NCI-H146 treated with DMSO at 0.1 percent for 48 hours (cell line): ENCODE results near the gene SOWAHB.
A peak's percentile ranks its signal among the peaks of the same experiment; 100 is the strongest.
"Not testable (repeated sequence)": the region's sequence is repeated elsewhere in the genome, so short reads cannot be mapped to it uniquely, and the experiment has no call there.

ENCODE experiments used
- DNase-seq: peaks from one replicate; lab custom pipeline; 2025; ENCODE audit not compliant: unreplicated experiment; lab: John Stamatoyannopoulos, UW

SOWAHB gene

DNA sequence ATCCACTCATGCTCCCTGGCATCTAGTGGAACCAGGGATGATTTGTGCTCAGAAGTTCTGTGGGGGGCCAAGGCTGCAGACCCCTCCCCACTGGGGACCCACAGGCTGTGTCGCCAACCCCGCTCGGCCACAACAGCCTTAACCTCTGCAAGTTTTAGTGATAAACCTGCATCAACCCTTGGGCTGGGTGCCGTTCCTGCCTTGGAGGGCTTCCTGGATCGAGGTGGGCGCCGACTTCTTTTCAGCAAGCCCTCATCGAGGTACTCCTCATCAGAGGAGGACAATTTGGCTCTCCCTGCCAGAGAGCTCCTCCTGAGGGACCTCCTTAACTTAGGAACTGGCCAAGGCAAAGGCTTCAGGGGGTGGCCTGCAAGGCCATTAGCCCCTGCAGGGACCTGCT, 1.9 kb downstream of the SOWAHB start:
- DNase-seq, result no peak

DNA sequence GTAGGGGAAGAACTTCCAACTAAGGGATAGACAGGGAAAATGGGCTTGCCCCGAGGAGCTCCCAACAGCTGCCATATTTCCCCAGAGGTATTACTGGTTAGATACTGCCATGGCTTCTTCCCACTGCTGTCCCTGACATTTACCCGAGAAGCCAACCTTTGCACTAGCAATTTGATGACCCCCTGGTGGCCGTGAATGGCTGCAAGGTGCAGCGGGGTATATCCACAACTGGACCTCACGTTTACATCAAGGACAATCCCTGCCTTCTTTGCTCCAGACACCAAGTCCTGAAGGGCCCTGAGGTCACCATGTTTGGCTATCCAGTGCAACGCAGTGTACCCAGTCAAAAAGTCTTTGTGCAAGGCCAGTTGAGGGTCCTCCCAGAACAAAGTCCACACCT, 2.3 kb downstream of the SOWAHB start:
- no peak for DNase-seq

DNA sequence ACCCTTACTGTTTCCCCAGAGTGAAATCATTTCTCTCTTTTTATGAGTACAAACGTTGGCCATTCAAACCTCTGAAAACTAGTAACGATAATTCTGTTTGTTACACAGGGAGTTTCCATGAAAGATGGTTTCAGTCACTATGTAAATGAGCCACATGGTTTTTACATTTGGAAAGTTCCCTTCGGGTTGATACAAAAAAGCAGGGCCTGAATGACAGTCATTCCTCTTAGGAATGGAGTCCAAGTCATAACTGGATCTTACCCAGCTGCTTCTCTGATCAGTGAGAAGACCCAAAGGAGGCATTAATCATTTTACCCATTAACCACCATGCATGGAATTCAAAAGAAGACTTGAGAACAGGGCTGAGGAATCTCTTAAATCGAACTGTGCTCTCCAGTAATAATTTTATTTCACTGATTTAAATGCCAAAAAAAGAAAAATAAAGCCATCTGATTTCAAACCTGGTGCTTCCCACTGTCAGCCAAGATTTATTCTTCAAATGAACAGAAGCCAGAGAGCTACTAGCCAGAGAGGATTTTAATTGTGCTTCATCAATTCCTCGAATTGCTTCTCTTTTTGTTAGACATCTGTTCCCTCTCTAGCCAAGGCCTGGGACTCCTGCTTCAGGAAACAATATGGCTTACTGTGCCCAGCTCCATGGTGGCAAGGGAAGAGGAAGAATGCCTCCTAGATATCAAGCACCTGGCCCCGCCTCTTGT, 3.2 kb downstream of the SOWAHB start:
- no peak for DNase-seq

DNA sequence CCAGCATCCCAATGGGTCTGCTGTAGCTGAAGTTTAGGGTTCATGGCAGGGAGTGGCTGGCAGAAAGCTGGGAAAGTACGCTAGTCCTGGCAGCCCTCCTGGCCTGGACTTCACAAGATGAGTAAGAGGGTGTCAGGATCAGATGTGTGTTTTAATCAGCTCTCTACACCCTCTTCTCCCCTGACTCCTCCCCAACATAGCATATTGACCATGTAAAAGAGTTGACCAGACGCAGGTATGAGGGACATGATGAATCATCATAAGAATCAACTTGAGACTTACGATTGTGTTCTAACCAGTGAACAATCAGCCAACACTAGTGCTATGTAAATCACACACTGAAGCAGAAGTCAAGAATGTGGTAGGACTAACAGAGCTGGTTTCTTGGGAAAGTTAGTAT, 5.3 kb downstream of the SOWAHB start:
- no peak for DNase-seq

DNA sequence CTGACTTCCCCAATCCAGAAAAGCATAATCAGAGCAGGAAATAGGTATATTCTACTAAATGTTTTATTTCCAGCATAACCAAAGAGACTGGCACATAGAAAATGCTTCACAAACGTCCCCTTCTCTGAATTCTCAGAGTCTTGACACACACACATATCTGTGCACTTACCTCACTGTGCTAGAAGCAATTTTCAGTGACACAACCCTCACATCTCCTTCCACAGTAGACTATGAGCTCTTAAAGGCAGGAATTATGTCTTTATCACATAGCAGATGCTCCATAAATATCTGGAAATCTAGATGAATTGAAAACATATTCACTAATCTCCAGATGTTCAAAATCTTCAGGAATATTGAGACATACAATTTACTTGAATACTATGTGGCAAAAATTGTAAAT, 5.9 kb downstream of the SOWAHB start:
- no peak for DNase-seq

DNA sequence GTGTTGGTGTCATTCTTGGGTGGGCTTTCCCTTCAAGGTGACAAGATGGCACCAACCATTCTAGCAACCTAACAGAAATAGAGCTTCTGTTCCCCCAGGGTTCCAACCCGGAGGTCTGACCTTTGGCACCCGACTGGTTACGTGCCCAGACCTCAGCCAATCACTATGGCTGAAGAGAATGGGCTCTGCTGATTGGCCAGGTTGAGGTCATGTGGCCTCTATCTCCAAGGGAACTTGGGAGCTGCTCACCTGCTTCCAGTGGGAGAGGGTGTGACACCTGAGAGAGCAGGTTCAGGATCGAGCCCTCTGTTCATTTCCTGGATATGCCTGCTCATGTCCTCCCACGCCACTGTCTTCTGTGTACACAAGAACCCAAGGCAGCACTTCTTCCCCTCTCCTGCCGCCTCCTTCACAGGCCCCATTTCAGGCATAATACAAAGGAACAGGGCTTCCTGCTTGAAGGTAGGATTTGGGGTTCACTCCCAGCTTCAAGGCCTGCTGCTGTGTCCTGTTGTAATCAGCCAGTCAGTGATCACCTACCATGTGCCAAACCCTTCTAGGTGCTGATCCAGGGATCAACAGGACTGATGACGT, 11.0 kb downstream of the SOWAHB start:
- DNase-seq, result no peak

DNA sequence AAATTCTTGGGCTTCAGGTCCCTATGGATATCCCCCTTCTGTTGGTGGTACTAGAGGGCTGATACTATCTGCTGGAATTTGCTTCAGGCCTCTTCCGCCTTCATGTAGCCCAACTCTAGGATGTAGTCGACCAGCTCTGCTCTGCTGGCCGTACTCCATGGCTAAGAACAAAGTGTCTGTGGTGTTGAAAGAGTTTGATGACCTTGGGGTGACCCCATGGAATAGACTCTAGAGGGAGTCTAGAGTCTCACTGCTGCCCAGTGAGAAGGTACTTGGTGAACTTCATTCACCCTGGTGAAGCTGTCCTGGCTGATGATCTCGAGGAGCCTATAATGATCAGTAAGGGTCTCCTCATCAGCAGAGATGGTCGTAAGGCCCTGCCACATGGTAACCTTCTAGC, 11.7 kb downstream of the SOWAHB start:
- DNase-seq, result no peak

DNA sequence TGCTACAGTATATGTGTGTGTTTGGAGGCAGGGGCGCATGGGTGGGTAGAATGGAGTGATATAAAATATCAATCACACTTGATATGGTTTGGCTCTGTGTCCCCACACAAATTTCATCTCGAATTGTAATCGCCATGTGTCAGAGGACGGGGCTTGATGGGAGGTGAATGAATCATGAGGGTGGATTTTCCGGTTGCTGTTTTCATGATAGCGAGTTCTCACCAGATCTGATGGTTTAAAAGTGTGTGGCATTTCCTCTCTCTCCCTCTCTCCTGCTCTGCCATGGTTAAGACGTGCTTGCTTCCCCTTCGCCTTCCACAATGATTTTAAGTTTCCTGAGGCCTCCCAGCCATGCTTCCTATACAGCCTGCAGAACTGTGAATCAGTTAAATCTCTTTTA, 14.8 kb downstream of the SOWAHB start:
- DNase-seq, result no peak

DNA sequence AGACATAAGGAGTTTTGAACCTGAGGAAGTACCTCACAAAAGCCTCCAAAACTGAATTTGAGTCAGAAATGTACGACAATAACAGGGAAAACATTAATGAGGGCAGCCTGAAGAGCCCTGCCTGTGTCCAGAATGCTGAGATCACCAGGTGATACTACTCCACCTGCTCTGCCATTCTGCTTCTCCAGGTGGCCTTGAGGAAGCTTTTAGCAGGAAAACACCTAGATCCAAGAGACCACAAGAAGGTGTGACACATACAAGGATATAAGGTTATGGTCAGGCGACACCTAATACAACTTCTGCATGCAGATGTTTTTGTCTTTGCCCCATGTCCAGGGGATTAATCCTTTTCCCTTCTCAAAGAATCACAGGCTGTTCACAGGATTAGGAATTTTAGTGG, 15.3 kb downstream of the SOWAHB start:
- no peak for DNase-seq

DNA sequence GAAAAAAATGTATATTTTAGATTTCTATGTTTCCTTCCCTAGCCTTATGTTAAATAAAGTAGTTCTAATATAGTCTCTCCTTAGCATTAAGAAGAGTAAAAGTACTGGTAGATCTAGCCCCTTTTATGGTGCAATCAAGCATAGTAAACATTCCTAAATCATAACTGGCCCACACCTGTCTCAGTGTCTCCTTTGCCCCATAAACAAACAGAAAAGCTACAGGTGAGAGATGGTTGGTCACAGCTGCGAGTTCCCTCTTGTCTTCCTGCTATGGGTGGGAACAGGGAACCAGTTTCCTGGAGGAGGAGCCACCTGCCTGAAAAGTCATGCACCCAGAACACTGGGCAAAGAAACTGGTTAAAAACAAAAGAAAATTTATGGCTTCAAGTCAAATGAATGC, 16.6 kb downstream of the SOWAHB start:
- DNase-seq, result peak; percentile 39

DNA sequence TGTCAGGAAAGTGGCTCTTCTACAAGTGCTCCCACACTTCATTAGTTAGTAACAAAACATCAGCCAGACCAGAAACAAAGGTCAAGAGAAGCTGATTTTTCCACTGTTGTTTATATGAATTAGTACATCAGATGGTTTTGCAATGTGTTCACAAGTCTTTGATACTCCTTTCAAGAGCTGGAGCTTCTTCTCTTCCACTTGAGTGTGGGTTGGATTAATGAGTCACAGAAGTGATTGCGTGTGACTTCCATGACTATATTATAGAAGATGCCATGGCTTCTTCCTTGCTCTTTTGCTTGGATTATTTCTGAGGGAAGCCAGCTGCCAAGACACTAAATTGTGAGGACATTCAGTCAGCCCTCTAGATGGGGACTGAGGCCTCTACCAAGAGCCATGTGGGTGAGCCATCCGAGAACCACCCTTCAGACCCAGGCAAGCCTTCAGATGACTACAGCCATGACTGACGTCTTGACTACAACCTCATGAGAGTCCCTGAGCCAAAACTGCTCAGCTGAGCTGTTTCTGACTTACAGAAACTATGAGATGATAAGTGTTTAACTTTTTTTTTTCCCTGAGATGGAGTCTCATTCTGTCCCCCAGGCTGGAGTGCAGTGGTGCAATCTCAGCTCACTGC, 18.1 kb downstream of the SOWAHB start:
- DNase-seq, result no peak

DNA sequence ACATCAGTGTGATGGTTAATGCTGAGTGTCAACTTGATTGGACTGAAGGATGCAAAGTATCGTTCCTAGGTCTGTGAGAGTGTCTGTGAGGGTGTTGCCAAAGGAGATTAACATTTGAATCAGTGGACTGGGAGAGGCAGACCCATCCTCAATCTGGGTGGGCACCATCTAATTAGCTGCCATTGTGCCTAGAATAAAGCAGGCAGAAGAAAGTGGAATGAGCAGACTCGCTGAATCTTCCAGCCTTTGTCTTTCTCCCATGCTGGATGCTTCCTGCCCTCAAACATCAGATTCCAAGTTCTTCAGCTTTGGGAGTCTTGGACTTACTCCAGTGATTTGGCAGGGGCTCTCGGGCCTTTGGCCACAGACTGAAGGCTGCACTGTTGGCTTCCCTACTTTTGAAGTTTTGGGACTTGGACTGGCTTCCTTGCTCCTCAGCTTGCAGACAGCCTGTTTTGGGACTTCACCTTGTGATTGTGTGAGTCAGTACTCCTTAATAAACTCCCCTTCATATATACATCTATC, 19.2 kb downstream of the SOWAHB start:
- DNase-seq, result not testable (repeated sequence)

DNA sequence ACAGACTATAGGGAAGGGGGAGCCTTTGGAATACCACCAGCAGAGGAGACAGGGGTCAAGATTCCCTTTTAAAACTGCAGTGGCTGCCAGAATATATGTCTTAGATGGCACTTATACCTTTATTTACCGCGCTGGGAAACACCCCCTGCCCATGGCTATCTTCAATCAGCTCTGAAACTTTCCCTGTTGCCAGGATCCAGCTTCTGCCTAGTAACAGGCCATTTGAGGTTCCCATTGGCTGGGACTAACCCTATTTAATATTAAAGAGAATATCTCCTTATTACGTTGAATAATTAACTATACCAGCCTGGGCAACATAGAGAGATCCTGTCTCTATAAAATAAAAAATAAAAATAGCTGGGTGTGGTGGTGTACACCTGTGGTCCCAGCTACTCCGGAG, 23.8 kb downstream of the SOWAHB start:
- no peak for DNase-seq

DNA sequence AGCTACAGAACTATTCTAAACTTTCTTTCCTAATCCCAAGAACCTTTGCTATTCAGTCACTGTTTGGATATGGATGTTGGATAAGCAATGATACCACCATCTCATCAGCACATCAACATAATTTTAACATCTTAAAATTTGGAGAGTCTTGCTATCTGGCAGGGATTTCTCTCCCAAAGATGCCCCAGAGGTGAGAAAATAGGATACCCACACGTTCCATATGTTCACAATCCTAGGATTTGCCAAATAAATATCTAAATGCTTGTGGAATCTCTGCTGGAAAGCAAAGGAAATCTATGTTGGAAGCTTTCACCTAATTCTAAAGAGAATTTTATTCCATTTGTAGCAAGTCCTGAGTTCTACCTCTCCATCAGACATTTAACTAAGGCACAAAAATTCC, 24.4 kb downstream of the SOWAHB start:
- DNase-seq, result no peak

DNA sequence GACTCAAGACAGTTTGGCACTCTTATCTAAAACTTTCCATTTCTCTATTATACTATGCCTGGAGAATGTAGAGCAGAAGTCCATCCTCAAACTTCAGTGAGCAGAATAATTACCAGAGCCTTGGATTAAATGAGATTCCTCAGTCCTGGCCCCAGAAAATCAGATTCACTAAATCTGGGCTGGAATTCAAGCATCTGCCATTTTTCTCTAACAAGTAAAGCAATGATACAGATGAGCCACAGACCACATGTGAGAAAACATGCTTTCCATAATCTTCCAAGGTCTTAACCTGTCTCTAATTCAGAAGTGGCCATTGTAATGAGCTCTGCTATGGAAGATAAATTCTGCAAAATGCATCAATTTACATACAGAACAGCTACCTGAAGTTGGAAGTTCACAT, 25.4 kb downstream of the SOWAHB start:
- no peak for DNase-seq

DNA sequence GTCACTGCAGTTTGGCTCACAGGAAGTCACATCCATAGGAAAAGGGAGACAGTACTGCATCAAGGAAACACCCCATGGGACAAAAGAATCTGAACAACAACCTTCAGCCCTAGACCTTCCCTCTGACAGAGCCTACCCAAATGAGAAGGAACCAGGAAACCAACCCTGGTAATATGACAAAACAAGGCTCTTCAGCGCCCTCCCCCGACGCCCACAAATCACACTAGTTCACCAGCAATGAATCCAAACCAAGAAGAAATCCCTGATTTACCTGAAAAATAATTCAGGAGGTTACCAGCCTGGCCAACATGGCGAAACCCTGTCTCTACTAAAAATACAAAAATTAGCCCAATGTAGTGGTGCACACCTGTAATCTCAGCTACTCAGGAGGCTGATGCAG, 29.2 kb downstream of the SOWAHB start:
- DNase-seq, result not testable (repeated sequence)

DNA sequence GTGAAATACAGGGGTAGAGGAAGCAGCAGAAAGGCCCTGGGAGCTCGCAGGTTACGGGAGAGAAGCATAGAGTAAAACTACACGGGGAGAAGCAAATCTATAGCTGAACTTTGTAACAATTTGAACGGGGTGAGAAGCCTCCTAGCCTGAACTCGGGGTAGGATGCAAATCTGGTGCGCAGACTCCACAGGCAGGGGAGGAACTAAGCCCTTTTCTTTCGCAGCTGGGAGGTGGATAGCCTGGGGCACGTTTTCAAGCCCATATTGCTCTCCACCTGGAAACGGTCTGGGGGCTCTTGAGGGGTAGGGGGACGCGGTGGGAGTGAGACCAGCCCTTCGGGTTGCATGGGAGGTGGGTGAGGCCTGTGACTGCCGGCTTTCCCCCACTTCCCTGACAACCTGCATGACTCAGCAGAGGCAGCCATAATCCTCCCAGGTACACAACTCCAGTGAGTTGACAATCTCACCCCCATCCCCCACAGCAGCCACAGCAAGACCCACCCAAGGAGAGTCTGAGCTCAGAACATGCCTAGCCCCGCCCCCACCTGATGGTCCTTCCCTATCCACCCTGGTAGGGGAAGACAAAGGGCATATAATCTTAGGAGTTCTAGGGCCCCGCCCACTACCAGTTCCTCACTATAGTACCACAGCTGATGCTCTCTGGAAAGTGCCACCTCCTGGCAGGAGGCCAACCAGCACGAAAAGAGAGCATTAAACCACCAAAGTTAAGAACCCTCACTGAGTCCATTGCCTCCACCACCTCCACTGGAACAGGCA, 29.9 kb downstream of the SOWAHB start:
- no peak for DNase-seq

DNA sequence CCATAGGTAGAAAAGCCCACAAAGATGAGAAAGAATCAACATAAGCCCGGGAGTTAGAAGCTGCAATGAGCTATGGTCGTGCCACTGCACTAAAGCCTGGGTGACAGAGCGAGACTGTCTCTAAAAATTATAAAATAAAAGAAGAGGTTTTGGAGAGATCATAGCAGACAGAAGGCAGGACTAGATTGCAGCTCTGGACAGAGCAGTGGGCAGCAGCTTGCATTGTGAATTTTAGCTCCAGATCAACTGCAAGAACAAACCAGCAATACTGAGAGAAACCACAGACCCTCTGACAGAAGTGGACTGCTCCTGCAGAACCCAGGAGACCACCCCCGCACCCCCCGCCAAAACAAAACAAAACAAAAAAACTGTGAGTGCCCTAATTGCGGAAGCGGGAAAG, 30.6 kb downstream of the SOWAHB start:
- DNase-seq, result no peak

DNA sequence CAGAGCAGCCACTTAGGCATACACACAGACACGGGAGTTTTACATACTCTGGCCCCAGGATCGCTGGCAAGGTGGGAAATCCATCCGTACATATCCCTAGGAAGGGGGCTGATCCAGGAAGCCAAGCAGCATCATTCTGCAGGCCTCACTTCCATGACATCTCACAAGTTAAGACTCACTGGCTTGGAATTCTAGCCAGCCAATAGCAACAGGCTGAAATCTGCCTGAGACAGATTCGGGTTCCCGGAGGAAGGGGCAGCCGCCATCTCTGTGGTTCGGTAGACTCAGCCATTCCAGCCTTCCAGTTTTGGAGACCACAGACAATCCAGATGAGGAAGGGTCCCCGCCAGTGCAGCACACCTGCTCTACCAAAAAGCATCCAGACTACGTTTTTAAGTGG, 31.3 kb downstream of the SOWAHB start:
- no peak for DNase-seq

DNA sequence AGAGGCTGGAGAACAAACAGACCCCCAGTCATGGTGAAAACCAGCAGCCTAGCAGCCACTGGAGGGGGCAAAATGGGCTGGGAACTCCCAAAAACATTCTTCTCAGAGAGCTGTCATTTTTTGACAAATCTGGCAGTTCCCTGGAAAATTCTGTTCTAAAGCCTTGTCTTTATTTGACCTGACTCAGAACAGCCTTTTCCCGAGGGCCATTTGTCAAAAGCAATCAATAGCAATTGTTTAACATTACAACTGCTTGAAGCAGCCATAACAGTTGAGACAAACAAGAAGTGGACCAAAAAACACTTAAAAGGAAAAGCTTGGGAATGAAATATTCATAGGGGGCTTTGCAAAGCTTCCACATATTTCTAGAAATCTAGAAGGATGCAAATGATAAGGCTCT, 39.6 kb downstream of the SOWAHB start:
- DNase-seq, result no peak

DNA sequence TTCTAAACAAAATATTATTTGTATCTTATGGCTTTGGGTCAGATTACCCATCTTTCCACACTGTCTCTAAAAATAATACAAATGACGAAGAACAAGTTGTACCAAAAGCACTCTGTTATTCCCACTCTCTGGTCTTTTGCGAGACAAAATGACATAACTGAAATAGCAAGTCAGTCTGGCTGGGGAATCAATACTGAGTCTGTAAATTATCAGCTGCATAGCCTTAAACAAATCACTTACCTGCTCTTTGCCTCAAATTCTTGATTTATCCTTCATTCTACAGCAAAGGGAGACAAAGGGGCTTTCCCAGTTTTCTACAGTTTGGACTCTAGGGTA, 40.9 kb downstream of the SOWAHB start:
- no peak for DNase-seq
